Stimulated activated CD4-positive, alpha-beta T cell treated with anti-CD3 and anti-CD28 coated beads, Interleukin-15, amount 100 ng/mL, for 24 hours (primary cell): ENCODE data around the gene RMND5B.
"Not testable (repeated sequence)": the region's sequence is repeated elsewhere in the genome, so short reads cannot be mapped to it uniquely, and the experiment has no call there.

ENCODE experiments used
- DNase-seq: peaks from one replicate; pipeline ENCODE4 v3.0.0-alpha.2; 2020

RMND5B gene

DNA sequence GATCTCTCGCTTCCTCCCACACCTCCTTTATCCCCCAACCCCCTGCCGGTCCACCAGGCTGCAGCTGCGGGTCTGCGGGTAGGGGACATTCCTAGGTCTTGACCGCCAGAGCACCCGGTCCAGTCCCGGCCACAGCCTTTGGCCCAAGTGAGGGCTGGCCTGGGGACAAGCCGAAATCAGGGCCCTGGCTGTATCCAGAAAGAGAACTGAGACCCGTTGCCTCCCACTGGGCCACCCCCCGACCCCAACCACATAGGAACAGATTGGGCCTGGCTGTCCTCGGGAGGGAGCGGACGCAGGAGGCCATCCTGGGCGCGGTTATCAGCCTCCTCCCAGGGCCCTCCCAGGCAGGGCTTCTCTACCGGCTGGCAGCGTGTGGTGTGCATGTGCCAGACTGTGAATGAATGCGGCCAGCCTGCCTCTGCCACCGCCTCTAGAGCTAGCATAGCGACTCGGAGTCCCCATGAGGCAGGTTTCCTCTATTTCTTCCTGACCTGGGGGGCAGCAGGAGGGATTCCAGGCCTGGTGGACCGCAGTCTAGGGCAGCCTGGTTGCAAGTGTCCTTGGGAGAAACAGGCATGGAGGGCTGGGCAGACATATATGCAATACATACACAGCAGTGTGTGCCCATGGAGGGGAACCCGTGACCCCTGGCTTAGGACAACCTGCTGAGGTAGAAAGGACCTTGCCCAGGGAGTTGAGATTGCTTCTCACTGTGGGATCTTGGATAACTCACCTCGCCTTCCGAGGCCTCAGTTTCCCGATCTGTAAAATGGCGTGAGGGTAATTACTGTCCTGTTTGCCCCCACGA is 16.3 kb upstream of the RMND5B start:
- DNase-seq: peak; percentile 49

DNA sequence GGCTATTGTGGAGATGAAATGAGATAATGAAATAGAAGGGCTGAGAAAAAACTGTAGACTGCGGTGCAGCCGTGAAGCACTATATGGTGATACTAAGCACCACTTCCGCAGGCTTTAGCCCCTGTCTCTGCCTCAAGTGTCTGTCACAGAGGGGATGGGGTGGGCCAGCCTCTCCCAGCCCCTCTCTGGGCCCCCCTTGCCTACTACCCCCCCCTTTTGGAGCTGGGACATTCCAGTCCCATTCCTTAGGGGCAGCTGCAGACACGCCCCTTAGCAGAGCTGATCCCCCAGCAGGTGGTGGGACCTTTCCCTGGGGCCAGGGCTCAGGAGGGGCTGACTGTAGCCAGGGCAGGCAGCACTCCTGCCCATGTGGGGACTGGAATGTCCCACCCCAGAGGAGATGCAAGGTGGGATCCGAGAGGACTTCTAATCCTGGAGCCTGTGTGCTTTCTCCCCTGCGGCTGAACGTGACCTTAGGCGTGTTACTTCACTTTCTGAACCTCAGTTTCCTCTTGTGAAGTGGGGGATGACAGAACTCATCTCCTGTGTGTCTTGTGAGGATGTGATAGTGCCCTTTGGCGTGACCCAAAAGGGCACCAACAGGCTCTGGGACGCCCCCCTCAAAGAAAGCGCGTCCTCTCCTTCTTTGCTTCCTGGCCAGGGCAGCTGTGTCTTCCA is 15.5 kb upstream of the RMND5B start:
- no peak for DNase-seq

- DNase-seq: no peak
These were observed 15.0 kb upstream of the RMND5B start for GRCh38 chr5:178115814-178116142.

GRCh38 chr5:178116143-178116885 is 14.5 kb upstream of the RMND5B start:
- peak; percentile 69 for DNase-seq

DNA sequence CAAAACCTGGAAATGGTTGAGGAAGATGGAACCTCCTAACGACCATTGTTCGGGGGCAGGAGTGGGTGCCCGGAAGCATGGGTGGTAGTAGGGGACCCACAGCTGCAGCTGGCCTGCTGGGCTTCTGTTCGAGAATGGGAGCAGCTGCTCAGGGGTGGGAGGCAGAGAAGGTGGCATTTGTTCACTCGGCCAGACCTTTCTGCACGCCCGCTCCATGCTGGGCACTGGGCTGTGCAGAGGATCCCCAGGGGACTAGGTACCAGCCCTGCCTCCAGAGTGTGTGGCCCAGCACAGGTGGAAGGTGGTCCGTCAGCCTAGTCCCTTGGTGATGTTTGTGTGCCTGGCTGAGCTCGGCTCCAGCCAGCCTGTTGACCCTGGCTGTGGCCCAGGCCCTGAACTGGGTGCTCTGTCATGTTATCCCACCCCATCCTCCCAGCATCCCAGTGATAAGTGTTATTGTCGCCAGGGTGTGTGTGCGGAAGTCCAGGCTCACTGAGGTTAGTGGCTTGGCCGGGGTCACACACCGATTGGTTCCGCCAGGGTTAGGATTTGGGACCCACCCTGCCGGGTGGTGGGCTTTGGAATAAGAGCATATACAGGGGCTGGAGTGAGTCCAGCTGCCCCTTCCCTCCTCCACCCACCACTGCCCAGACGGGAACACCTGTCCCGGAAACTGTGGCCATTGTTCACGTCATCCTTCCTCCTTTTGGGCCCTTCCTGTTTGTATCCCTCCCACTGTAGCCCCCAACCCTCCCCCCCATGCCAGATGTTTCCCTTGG is 12.7 kb upstream of the RMND5B start:
- DNase-seq: no peak

DNA sequence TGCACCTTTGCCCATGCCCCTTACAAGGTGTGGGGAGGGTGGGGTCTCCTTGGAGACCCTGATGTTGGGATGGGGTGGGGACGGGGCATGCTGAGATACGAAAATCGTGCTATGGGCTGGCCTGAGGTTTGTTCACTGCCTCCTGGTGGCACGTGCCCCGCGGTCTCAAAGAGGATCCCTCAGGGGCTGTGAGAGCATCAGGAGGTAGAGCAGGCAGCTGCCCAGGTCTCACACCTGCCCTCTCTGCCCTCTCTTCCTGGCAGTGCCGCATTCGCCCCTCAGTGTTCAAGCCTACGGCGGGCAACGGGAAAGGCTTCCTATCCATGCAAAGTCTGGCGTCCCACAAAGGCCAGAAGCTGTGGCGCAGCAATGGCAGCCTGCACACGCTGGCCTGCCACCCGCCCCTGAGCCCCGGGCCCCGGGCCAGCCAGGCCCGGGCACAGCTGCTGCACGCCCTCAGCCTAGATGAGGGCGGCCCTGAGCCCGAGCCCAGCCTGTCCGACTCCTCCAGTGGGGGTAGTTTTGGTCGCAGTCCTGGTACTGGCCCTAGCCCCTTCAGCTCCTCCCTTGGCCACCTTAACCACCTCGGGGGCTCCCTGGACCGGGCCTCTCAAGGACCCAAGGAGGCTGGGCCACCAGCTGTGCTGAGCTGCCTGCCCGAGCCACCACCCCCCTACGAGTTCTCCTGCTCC is 10.8 kb upstream of the RMND5B start:
- no peak for DNase-seq

- peak; percentile 89 for DNase-seq
These were observed 10.0 kb upstream of the RMND5B start for GRCh38 chr5:178120607-178121357.

- DNase-seq: no peak
These were observed 9.2 kb upstream of the RMND5B start for GRCh38 chr5:178121391-178122276.

DNA sequence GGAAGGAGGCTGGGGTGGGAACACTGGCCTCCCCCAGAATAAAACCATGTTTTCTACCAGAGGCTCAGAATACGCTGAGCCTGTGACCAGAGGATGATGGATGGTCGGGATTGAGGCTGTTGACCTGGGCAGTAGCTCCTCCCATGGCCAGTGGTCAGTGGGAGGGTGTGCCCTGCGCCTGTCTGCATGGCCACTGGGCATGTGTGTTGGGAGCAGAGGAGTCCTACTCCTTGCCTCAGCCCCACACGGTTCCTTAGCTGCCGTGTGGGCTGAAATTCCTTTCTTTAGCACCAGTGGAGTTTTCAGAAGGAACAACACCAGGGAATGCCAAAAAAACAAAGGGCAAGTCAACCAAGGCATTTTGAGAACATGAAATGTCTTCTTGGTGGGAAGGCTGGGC is 8.5 kb upstream of the RMND5B start:
- DNase-seq: no peak

GRCh38 chr5:178123094-178123965 is 7.5 kb upstream of the RMND5B start:
- no peak for DNase-seq

GRCh38 chr5:178123966-178124925 is 6.6 kb upstream of the RMND5B start:
- no peak for DNase-seq

DNA sequence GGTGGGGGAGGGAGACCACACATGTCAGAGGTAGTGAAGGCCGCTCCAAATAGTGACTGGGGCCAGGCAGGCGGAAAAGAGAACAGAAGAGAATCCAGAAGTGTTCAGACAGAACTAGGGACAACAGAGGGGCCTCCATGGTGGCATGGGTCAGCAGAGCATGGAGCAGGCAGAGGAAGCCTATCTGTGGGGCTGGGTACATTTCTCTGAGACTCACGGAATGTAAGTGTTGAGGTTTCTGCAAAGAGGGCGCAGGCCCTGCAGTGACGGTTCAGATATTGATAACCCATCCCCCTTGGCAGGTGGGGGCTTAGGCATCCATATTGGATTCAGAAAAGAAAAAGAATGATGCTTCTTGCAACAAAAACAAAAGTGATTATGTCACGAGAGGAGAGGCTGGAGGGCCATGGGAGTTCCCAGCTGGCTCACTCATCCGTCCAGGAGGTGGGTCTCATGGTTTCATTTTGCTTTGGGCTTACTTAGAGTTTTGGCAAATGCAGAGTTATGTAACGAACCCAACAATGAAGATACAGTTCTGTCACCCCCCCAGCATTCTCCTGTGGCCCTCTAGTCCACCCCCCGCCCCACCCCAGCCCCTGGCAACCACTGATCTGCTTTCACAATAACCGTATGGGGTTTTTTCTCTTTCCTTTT is 5.4 kb upstream of the RMND5B start:
- no peak for DNase-seq

GRCh38 chr5:178126556-178126955 is 4.3 kb upstream of the RMND5B start:
- no peak for DNase-seq

DNA sequence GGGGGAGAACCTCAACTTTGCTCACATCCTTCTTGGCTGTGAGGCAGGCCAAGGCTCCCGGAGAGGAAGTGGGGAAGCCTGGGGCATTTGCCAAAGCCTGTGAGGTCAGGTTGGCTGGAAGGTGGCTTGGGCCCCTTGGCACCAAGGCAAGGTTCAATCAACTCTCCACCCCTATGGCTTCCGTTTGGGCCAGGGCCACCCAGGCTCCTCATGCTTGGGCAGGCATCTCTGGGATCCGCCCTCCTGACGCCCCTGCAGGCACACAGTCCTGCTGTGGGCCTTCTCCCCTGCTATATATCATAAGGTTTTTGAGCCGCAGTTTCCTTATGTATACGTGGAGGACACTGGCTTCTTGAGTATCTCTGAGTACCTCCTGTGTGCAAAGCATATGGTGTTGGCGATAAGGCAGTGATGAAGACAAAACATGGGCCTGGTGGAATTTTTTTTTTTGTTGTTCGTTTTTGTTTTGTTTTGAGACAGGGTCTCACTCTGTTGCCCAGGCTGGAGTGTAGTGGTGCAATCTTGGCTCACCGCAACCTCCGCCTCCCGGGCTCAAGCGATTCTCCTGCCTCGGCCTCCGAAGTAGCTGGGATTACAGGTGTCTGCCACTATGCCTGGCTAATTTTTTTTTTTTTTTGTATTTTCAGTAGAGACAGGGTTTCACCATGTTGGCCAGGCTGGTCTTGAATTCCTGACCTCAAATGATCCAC is 3.4 kb upstream of the RMND5B start:
- not testable (repeated sequence) for DNase-seq

- DNase-seq: no peak
These were observed 1.5 kb upstream of the RMND5B start for GRCh38 chr5:178129296-178129695.

DNA sequence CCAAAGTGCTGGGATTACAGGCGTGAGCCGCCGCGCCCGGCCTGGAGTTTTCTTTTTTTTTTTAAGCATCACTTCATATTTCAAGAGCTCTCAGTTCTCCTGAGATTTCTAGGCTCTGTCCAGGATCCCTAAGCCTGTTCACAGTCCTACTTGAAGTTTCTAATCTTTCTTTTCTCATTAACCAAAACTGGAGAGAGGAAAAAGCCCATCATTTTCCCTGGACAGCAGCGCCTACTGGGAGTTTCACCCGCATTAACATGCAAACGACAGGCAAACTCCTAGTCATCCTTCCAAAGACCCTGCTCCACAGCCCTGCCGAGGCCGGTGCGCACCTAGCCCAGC is 609 bp upstream of the RMND5B start:
- not testable (repeated sequence) for DNase-seq

- no peak for DNase-seq
These were observed 707 bp downstream of the RMND5B start for GRCh38 chr5:178131446-178131996.
